Heart left ventricle (tissue), 13 donors: ENCODE measurements around the gene MAP1LC3C.

ENCODE experiments used
- CTCF ChIP-seq, 12 donors: fragments of 200-600 bp; sonication (generic) in 4 of 12; IDR thresholded peaks; one replicate each; pipeline versions ENCODE4 v1.5.0 to v1.8.0; 2018 to 2022; ENCODE audit warnings: antibody characterized with exemption in 12 of 12, mild to moderate bottlenecking in 5 of 12
- POLR2A ChIP-seq, 2 donors: fragments of 450-650 bp; IDR thresholded peaks; one replicate each; pipeline ENCODE4 v1.6.1; 2017; ENCODE audit warnings: antibody characterized with exemption in 2 of 2, mild to moderate bottlenecking in 2 of 2, moderate library complexity in 2 of 2
- donor health status: ischemic (EF 13 %, LVEDD 7.1; RV severe dilation, severe dysfunction).
- donor health status: DM: no; HTN: yes; CAD: no.
- donor health status: DM: no; HTN: no; CAD: no.
- donor health status: ischemic (EF 25% LVEDD 6.9; RV normal size, moderate dysfunction).
- donor health status: ischemic (EF 25% LVEDD 5.7; RV mildly dilated, moderate dysfunction).
- donor health status: ischemic (EF 35%, LVEDD 5.7; RV mildly dilated, moderate dysfunction).
- donor health status: nonischemic (EF 11% LVEDD 7.7; RV severe dilation, severe dysfunction).
- donor health status: DM: yes; HTN: yes; CAD: no.
- donor health status: PGD.
- donor health status: ischemic (EF 29% LVEDD 5.4; RV normal size, mild dysfunction).
- donor health status: nonischemic (EF 23%, LVEDD 6.1; RV moderate dilation, normal function).

GRCh38 chr1:242006976-242007375 lies 8.1 kb upstream of the MAP1LC3C start:
- TF ChIP-seq CTCF (IDR thresholded peaks at IDR 0.05) = no peak
- TF ChIP-seq POLR2A (IDR thresholded peaks at IDR 0.05) = no peak
